Ovary (tissue), 3 donors: ENCODE results near the gene ITM2B.

ENCODE experiments used
- EP300 ChIP-seq: sonication (generic); formaldehyde crosslinking; IDR thresholded peaks from one replicate; pipeline ENCODE4 v1.6.1; 2017; ENCODE audit warnings: antibody characterized with exemption
- POLR2A ChIP-seq: fragments of 450-650 bp; IDR thresholded peaks from one replicate; pipeline ENCODE4 v1.6.1; 2017; ENCODE audit warnings: antibody characterized with exemption, mild to moderate bottlenecking, moderate library complexity
- TF ChIP-seq, protein P1 (sequence below), 3 donors: fragments of 450-650 bp in 2 of 3; fragments of 200-600 bp in 1 of 3; IDR thresholded peaks; one replicate each; pipeline versions ENCODE4 v1.5.1 to v1.8.0; 2016 to 2022; ENCODE audit warnings: antibody characterized with exemption in 3 of 3, mild to moderate bottlenecking in 1 of 3
- donor health status: DM: no; HTN: no; CAD: no.

DNA sequence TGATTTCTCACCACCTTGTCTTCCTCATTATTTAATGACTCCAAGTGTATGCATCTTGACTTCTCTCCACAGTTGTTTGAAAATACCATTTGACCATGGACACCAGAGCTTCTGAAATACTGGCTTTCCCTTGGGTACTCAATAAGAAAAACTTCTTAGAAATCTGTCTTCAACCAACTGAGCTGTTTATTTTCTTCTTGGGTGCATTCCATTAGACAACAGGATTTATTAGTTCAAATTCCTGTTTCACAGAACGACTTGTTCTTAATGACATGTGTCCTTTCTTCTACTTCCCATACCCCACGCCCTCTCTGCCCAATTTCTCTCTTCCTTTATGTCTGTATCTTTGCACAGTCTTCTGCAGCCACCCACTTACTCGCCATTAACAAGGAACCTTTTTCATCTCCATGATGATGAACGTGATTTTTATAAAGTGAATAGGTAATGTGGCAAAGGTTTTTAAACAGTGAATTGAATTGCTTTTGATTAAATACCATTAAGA lies 11.3 kb upstream of the ITM2B start:
- TF ChIP-seq, protein P1, sequence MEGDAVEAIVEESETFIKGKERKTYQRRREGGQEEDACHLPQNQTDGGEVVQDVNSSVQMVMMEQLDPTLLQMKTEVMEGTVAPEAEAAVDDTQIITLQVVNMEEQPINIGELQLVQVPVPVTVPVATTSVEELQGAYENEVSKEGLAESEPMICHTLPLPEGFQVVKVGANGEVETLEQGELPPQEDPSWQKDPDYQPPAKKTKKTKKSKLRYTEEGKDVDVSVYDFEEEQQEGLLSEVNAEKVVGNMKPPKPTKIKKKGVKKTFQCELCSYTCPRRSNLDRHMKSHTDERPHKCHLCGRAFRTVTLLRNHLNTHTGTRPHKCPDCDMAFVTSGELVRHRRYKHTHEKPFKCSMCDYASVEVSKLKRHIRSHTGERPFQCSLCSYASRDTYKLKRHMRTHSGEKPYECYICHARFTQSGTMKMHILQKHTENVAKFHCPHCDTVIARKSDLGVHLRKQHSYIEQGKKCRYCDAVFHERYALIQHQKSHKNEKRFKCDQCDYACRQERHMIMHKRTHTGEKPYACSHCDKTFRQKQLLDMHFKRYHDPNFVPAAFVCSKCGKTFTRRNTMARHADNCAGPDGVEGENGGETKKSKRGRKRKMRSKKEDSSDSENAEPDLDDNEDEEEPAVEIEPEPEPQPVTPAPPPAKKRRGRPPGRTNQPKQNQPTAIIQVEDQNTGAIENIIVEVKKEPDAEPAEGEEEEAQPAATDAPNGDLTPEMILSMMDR (IDR thresholded peaks at IDR 0.05) = no peak
- TF ChIP-seq POLR2A = no peak
- TF ChIP-seq EP300 = no peak
